Erythroblast (primary cell): Measurements from ENCODE around the gene PNKD.

Source experiments
- GATA1 ChIP-seq: IDR thresholded peaks from 2 replicates; pipeline ENCODE4 v1.6.1; 2011; ENCODE audit warnings: low read depth, mild to moderate bottlenecking, control low read depth, low read length, moderate library complexity
- POLR2A ChIP-seq: IDR thresholded peaks from 2 replicates; pipeline ENCODE4 v1.6.1; 2011; ENCODE audit warnings: mild to moderate bottlenecking, low read length

DNA sequence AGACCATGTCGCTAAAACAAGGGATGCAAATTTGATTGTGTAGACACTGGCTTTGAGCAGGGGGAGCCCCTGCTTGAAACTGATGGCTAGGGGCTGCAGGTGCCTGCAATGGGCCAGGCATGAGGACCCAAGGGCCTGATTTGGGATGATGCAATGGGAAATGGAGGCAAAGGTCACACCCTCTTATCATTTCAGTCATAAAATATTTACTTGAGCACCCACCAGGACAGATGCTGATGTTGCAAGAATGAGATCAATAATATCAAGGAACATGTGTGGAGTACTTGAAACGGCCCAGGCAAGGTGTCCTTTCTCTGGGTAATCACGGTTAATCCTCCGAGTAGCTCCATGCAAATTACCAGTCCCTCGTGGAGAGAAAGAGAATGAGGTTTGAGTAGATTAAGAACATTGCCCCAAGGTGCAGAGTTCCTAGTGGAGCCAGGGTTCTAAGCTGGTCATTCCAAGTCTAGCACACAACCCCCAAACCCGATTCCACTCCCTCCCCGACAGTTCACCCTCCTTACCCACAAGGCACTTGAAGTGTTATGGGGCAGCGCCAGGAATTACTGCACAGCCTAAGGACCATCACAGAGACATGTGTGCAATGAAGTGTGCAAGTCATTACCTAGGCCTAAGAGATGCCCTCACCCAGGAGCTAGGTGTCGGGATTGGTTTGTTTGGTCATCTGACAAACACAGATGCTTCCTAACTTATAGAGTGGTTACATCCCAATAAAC, 36.0 kb downstream of the PNKD start:
- TF ChIP-seq POLR2A (no peak), GATA1 (no peak)
